ENCODE results near the gene IQGAP3. TPM values are rescaled to one million over a fixed set of nuclear protein-coding genes. Genes with fewer than 3 reads are reported as not detected.

Gene IQGAP3, protein sequence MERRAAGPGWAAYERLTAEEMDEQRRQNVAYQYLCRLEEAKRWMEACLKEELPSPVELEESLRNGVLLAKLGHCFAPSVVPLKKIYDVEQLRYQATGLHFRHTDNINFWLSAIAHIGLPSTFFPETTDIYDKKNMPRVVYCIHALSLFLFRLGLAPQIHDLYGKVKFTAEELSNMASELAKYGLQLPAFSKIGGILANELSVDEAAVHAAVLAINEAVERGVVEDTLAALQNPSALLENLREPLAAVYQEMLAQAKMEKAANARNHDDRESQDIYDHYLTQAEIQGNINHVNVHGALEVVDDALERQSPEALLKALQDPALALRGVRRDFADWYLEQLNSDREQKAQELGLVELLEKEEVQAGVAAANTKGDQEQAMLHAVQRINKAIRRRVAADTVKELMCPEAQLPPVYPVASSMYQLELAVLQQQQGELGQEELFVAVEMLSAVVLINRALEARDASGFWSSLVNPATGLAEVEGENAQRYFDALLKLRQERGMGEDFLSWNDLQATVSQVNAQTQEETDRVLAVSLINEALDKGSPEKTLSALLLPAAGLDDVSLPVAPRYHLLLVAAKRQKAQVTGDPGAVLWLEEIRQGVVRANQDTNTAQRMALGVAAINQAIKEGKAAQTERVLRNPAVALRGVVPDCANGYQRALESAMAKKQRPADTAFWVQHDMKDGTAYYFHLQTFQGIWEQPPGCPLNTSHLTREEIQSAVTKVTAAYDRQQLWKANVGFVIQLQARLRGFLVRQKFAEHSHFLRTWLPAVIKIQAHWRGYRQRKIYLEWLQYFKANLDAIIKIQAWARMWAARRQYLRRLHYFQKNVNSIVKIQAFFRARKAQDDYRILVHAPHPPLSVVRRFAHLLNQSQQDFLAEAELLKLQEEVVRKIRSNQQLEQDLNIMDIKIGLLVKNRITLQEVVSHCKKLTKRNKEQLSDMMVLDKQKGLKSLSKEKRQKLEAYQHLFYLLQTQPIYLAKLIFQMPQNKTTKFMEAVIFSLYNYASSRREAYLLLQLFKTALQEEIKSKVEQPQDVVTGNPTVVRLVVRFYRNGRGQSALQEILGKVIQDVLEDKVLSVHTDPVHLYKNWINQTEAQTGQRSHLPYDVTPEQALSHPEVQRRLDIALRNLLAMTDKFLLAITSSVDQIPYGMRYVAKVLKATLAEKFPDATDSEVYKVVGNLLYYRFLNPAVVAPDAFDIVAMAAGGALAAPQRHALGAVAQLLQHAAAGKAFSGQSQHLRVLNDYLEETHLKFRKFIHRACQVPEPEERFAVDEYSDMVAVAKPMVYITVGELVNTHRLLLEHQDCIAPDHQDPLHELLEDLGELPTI (N-terminal part only)
- 0.88 and 62.7 TPM in 2 replicates for total RNA-seq

GRCh38 chr1:156571919-156572662 lies at the start of gene IQGAP3:
IQGAP3 (minus strand) TSS chr1:156572565; CDS start chr1:156572529, 36 bp downstream.

DNA sequence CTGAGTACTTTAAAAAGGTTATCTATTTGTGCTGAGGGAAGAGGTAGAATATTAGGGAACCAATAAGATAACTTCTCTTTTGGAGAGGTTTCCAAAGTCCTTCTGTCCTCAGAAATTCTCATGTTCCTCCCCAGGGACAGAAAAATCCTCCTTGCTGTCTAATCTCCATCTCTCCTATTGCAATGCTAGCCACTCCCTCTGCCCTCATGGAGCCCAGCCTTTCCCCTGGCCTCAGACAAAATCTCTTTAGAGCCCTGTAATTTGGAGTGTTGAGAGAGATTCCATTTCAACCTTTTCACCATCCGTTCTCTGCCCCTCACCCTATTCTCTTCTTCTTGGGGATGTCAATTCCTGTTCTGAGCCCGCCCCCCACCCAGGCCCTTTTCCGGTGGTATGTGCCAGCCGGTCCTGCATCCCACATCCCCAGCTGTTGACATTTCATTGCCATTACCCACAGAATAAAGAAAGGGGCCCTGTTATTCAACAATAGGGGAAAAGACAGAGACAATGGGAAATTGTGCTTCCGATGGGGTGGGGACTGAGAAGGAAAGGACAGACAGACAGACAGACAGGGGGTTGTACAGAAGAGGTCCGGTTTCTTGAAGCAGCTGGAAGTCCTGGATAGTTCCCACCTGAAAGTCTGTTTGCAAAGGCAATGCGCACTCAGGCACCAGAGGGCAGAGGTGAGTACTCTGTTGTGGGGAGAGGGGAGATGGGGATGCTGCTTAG lies 46.7 kb upstream of the IQGAP3 start, which contains the start of gene HAPLN2:
HAPLN2 (plus strand) TSS at position 563 of the 729 bp plus-strand sequence. CDS start 4,076 bp downstream, outside the sequence.

GRCh38 chr1:156601122-156601830 lies 28.9 kb upstream of the IQGAP3 start, which contains the start of gene GPATCH4:
GPATCH4 (minus strand) TSS chr1:156601479.

GRCh38 chr1:156591432-156592157 lies 19.2 kb upstream of the IQGAP3 start, which contains the start of gene NAXE:
NAXE (plus strand) TSS chr1:156591776; CDS start chr1:156591805, 29 bp downstream.

DNA sequence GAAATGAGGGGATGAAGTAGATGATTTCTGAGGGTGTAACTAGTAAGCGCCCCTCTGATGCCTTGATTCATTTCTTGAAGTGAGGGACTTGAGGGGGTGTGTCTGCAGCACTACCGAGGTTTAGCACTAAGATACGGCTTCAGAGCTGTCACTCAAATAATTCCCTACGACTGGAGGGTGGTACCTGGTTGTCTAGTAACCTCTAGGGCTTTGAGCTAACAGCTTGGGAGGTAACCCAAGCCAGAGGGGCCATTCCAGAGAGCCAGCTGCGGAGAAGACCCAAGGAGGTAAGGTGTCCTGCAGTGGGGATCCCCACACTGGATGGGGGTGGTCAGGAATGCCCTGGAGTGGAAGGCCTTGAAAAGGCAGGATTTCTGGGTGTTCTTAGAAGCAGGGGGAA lies 7.1 kb upstream of the IQGAP3 start, which contains the start of gene TTC24:
TTC24 (plus strand) TSS at position 252 of the 400 bp plus-strand sequence. CDS start 1,642 bp downstream, outside the sequence.

DNA sequence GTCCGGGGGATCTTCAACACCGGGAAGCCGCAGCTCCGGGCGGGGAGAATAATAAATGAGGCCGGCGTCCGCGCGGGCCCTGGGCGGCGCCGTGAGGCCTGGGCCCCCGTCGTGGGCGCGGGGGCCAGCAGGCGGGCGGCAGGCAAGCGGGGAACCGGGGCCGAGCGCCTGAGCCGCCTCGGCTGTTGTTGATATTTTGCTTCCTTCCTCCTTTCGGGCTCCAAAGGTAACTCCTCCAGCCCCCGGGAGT lies 71.9 kb downstream of the IQGAP3 start, which contains the start of gene MEF2D:
MEF2D (minus strand) TSS at position 233 of the 250 bp plus-strand sequence. CDS start 17,483 bp downstream, outside the sequence.

Small RNAs within 50 kb of the gene (small RNA-seq; reads per million reads assigned to genes)
- not detected for gene RF00019 (ENCODE audit: low replicate concordance)

Other genes with a start within 250 kb of the IQGAP3 start
- gene CCT3, start 234.3 kb downstream of the IQGAP3 start, total RNA-seq: 235 and 416 TPM in 2 replicates
- not detected in 2 replicates for gene TSACC, start 234.0 kb downstream of the IQGAP3 start, total RNA-seq
- gene RHBG, start 203.4 kb downstream of the IQGAP3 start, total RNA-seq: 0.14 TPM in 1 of 2 replicates, not detected in the other
- 23.2 and 29.8 TPM in 2 replicates for gene MEF2D, start 71.8 kb downstream of the IQGAP3 start, total RNA-seq
- gene TTC24, start 7.2 kb upstream of the IQGAP3 start, total RNA-seq: not detected in 2 replicates
- gene NAXE, start 19.2 kb upstream of the IQGAP3 start, total RNA-seq: 41.8 and 56.4 TPM in 2 replicates
- 14.7 and 17.8 TPM in 2 replicates for gene GPATCH4, start 28.9 kb upstream of the IQGAP3 start, total RNA-seq
- gene HAPLN2, start 46.9 kb upstream of the IQGAP3 start, total RNA-seq: not detected in 2 replicates
- not detected in 2 replicates for gene BCAN, start 69.6 kb upstream of the IQGAP3 start, total RNA-seq
- gene NES, start 104.8 kb upstream of the IQGAP3 start, total RNA-seq: 2.0 and 69.7 TPM in 2 replicates
- gene CRABP2, start 133.0 kb upstream of the IQGAP3 start, total RNA-seq: 1.7 and 12.7 TPM in 2 replicates
- gene METTL25B, start 155.9 kb upstream of the IQGAP3 start, total RNA-seq: 6.7 and 10.1 TPM in 2 replicates
- 18.2 and 25.9 TPM in 2 replicates for gene ISG20L2, start 156.2 kb upstream of the IQGAP3 start, total RNA-seq
- gene MRPL24, start 168.5 kb upstream of the IQGAP3 start, total RNA-seq: 20.6 and 37.7 TPM in 2 replicates
- 225 and 327 TPM in 2 replicates for gene HDGF, start 179.1 kb upstream of the IQGAP3 start, total RNA-seq
- 26.5 and 31.5 TPM in 2 replicates for gene PRCC, start 195.0 kb upstream of the IQGAP3 start, total RNA-seq
- gene SH2D2A, start 244.3 kb upstream of the IQGAP3 start, total RNA-seq: 0.14 TPM in 1 of 2 replicates, not detected in the other